Glomerular endothelial cell (primary cell): ENCODE measurements around the gene HSD3B7. TPM values are rescaled to one million over a fixed set of nuclear protein-coding genes. Genes with fewer than 3 reads are reported as not detected.

Experiments used
- DNase-seq: peaks from one replicate; pipeline ENCODE4 v3.0.0-alpha.2; 2011; ENCODE audit warnings: low read depth, low spot score; ENCODE audit errors: extremely low read depth
- total RNA-seq: library from RNA; depleted of rRNA; stranded (reverse); fragments of >200 nt; gene quantifications from 2 replicates; pipeline ENCODE4 v1.2.3, GENCODE V29; 2015

The HSD3B7 gene
- total RNA-seq, 1 donor from 2014 or later = 7.8 TPM

DNA sequence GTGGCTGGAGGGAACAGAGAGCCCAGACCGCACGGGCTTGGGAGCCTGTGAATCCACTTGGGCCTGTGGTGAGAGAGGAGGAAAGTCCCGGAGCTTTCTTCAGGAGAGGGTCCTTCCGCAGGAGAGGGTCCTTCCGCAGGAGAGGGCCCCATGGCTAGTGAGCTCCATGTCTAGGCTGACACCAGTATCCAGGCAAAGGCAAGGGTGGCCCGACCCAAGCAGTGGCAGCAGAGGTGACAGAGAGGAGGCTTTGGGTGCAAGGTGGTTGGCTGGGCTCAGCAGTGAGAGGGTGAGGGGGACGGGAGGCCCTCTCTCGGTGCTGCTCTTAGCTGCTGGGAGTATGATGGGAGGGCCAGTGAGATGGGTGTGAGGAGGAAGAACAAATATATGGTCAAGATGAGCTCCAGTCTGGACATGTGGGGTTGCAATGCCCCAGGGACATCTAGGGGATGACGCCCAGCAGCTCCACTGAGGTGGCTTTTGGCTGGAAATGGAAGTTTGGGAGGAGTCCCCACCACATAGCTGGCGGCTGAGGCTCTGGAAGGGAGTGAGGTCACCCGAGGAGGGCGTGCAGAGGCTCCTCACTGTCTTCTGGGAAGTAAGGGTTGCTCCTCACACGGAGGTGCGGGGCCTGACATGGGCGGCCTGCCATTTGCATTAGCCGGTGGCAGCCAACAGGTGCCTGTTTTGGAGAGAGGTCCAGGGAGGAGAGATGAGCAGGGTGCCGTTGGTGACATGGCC lies 2.3 kb upstream of the HSD3B7 start:
- no peak for DNase-seq

DNA sequence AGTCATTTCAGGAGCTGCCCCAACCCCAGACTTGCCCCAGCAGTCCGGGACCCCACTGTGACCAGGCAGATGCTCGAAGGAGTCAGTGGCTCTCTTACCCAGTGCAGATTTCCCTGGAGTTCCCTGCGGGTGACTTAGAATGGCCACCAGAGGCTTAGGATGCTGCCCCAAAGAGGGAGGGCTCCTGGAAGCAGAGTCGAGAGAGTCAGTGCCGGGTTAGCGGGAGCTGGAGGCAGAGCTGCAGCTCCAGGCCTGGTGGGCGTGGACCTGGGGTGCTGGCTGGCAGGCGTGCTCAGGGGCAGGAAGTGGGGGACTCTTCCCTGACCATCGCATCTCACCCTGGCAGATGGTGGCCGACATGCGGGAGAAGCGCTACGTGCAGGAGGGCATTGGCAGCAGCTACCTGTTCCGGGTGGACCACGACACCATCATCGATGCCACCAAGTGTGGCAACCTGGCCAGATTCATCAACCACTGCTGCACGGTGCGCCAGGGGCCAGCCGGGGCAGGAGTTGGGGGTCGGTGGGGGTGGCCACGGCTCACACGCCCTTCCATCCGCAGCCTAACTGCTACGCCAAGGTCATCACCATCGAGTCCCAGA lies 1.6 kb upstream of the HSD3B7 start:
- no peak for DNase-seq

DNA sequence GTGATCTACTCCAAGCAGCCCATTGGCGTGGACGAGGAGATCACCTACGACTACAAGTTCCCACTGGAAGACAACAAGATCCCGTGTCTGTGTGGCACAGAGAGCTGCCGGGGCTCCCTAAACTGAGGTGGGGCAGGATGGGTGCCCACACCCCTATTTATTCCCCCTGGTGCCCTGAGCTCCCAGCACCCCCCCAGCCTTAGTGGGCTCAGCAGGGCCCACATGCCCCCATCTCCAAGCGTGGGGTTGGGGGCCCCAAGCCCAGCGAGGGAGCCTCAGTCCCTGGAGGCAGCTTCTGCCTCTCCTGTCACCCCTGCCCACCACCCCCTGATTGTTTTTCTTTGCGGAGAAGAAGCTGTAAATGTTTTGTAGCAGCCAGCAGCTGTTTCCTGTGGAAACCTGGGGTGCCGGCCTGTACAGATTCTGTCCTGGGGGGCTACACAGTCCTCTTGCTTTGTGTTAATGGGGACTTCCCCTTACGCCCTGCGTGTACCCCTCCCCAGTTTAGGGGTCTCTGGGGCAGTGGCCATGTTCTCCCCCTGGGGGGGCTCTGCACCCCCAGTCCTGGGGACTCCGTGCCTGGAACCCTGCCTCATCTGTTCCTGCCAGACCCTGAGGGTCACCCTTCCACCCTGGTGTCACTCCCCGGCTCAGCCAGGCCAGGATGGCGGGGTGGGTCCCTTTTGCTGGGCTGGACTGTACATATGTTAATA lies 953 bp upstream of the HSD3B7 start:
- no peak for DNase-seq

DNA sequence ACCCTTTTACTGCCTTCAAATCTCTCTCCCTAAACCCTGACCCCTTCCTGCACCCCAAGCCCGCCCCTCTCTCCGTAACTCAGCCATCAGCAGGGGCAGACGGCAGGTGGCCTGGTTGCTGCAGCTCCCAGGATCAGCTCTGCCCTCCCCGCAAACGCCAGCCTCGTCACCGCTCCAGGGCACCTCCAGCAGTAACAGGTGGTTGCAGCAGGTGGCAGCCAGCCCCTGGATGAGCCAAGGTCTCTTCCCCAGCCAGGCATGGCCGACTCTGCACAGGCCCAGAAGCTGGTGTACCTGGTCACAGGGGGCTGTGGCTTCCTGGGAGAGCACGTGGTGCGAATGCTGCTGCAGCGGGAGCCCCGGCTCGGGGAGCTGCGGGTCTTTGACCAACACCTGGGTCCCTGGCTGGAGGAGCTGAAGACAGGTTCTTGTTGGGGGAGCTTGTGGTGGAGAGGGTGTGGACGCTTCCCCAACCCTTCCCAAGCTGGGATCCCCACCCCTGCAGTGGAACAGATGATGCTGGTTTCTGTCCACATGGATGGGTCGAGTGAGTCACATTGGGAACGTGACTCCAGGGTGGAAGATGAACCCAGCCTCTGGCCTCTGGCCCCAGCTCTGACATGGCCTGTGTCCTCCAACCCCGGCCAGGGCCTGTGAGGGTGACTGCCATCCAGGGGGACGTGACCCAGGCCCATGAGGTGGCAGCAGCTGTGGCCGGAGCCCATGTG lies 558 bp downstream of the HSD3B7 start:
- no peak for DNase-seq

DNA sequence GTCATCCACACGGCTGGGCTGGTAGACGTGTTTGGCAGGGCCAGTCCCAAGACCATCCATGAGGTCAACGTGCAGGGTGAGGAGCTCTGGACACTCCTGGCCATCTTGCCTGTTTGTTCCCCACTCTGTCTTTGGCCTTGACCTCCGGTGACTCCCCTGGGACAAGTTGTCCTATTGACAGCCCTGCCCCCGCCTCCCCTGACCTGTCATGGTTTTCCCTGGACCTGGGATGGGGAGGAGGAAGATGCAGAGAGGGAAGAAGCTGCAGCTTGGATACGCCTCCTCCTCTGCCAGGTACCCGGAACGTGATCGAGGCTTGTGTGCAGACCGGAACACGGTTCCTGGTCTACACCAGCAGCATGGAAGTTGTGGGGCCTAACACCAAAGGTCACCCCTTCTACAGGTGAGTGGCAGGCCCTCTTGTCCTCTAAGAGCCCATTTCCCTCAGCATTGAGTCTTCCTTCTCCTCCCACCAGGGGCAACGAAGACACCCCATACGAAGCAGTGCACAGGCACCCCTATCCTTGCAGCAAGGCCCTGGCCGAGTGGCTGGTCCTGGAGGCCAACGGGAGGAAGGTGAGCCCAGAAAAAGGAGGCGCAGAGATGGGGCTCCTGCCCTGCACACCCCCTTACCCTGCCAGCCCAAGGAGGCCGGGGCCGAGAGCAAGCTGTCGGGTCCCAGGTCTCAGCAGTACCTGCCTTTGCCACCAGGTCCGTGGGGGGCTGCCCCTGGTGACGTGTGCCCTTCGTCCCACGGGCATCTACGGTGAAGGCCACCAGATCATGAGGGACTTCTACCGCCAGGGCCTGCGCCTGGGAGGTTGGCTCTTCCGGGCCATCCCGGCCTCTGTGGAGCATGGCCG lies 1.4 kb downstream of the HSD3B7 start:
- no peak for DNase-seq

DNA sequence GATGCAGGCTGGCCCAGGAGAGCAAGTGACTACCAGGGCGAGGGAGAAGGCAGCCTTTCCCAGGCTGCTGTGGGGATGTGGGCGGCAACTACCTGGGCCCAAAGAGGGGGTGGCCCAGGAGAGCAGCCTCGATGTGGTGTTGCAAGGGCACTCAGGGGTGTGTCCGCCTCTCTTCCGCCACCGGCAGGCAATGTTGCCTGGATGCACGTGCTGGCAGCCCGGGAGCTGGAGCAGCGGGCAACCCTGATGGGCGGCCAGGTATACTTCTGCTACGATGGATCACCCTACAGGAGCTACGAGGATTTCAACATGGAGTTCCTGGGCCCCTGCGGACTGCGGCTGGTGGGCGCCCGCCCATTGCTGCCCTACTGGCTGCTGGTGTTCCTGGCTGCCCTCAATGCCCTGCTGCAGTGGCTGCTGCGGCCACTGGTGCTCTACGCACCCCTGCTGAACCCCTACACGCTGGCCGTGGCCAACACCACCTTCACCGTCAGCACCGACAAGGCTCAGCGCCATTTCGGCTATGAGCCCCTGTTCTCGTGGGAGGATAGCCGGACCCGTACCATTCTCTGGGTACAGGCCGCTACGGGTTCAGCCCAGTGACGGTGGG lies 2.7 kb downstream of the HSD3B7 start:
- DNase-seq = no peak

DNA sequence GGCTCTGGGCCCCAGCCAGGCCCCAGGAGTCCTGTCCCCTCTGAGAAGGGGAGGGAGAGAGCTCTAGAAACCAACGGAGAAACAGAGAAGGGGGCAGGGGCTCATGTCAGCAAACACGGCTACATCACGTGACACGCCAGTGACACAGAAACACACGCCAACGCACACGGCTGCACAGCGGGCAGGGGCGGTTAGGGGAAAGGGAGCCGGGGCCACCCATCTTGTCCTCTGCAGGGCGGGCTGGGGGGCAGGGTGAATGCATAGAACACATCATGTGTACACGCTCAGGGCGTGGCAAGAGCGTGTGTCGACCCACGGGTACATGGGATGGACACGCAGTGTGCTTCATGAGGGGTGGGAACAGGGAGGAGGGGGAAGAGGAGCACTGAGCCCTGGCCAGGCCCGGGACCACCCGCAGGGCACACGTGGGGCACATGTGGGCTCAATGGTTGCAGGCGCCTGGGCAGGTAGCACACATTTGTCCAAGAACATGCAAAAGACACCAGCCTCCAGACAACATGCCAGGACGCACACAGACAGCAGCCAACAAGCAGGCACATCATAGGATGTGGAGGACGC lies 4.6 kb downstream of the HSD3B7 start:
- DNase-seq = no peak

DNA sequence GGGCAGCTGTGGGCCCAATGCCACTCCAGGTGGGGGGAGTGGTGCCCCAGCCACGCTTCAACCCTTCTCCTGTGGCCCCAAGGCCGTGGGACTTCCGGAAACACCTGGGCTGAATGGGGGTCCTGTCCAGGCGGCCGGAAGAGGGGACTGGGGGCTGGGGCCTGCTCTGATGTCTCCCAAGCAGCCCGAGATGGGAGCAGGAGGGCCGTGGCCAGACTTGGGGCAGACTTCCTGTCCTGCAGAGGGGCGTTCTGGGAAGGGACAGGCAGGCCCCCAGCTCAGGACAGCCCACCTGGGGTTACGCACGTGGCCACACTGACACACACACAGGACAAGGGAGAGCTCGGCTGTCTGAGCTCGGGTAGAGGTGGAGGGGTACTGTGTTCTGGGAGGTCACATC lies 5.1 kb downstream of the HSD3B7 start:
- no peak for DNase-seq

DNA sequence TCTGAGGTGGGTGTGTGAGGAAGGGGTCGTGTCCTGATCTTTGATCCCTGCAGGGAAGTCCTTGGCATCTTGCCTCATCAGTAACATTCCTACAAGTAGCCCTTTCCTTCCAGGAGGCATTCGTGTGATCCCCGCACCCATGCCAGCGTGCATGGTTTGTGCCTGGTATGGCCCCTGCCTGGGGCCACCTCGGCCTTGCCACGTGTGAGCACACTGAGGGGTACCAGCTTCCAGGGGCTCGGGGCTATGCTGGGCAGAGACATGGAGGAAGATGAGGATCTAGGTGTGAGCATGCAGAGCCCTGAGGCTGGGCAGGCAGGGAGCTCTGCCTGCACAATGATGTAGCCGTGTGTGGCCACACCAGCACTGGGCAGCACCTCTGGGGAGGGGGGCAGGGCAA lies 6.0 kb downstream of the HSD3B7 start:
- DNase-seq = no peak

DNA sequence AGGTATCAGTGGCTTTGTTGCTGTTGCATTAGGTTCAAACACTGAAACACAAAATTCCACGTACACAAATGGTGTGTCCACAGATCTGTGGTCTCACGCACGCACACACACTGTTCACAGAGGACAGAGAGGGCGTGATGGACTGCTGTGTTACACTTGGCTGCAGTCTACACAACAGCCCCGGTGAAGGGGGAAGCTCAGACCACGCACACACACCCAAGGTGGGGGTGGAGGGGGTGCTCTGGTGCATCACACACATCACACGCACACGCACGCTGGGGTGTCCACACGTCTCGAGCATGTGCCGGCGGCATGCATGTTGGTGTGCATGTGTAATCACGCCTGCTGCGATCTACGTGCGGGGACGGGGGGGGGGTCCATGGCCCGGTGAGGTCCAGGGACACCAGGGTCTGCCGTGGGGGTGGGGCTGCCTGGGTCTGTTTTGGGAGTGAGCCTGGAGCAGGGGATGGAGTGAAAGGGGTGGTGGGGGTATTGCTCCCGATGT lies 7.3 kb downstream of the HSD3B7 start:
- DNase-seq = no peak

DNA sequence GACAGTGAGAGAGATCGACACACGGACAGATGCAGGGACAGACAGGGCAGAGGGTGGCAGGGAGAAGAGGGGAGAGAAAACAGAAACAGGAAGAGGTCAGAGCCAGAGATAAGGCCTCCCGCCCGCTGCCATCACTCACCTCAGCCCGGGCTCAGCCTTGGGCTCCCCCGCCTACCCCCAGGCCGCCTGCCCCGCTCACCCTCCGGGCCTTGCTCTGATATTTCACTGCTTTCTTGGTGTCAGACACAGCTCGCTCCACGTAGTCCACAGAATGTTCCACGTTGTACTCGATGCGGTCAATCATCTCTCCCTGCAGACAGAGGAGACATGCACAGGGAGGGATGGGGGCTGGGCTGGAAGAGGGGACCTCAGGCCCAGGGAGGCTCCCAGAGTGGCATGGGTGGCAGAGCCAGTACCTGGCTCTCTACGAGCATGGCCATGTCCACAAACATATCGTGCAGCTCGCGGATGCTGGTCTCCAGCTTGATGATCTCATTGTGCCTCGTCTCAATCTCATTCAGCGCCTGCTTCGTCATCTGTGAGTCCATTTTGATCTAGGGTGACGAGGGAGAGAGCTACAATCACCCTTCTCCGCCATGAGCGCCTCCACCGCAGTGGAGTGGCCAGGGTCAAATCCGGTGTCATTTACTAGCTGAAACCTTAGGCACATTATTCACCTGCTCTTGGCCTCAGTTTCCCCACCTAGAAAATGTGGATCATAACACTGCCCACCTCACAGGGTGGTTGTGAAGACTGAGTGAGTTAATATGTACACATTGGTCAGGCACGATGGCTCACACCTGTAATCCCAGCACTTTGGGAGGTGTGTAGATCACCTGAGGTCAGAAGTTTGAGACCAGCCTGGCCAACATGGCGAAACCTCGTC lies 8.2 kb downstream of the HSD3B7 start:
- no peak for DNase-seq

DNA sequence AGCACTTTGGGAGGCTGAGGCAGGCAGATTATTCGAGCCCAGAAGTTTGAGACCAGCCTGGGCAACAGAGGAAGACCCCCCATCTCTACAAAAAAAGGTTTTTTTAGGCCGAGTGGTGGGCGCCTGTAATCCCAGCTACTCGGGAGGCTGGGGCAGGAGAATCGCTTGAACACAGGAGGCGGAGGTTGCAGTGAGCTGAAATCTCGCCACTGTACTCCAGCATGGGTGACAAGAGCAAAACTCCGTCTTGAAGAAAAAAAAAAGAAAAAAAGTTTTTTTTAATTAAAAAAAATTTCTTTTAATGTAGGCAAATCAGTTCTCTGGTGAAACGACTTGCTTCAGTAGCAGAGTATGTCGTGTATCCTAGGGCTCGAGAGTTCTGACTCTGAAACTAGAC lies 10.9 kb downstream of the HSD3B7 start:
- no peak for DNase-seq

DNA sequence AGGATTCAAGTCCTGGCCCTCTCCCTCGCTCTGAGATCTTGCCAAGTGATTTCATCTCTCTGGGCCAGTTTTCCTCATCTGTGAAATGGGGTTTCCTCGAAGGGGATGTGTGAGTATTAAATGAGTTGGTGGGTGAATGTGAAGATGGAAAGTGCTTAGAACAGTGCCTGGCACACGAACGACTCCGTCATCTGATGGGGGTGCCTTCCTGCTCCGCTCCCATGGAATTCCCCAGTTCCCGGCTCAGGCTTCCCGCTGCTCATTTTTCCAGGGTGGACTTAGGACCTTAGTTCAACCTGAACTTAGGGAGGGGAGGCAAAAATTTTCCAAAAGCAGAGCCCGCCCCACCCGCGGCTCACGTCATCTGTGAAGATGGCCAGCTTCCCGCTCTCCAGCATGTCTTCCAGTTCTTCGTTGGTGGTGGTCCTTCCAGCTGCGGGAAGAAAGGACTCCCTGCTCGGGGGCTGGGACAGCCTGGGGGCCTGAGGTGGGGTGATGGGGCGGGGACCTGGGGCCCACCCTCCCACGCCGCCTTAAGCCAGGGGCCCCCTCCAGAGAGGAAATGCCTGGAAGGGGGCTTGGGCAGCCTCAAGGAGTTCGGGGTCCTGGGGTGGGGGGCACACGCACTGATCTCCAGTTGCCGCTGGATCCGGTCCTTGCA lies 11.4 kb downstream of the HSD3B7 start:
- no peak for DNase-seq

DNA sequence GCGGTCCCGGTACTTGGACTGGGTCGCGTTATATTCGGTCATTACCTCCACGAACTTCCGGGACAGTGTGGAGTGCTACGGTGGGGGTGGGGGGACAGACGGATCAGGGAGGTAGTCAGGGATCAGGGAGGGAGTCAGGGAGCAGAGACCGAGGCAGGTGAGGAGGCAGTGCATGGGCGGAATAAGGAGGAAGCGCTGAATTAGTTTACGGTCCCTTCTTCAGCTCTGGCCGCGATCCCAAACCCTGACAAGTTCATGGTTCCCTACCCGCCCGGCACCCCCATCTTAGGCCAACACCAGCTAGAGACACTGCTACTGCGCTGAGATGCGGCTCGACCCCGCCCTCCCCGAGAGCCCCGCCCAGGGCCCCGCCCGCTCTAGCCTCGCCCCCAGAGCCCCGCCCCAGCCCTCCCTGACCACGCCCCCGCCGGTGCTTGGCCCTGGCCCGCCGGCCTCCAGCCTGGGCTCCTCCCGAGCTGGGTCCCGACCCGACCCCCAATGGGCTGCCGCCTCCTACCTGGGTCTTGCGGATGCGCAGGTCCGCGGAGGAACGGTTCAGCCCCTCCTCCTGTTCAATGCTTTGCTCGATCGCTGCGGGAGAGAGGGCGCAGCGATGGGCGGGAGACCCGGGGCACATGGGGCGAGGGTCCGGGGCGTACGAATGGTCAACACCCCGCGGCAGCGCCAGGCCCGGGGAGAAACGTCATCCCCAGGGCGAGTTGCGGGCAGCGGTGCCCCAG lies 12.1 kb downstream of the HSD3B7 start:
- no peak for DNase-seq

DNA sequence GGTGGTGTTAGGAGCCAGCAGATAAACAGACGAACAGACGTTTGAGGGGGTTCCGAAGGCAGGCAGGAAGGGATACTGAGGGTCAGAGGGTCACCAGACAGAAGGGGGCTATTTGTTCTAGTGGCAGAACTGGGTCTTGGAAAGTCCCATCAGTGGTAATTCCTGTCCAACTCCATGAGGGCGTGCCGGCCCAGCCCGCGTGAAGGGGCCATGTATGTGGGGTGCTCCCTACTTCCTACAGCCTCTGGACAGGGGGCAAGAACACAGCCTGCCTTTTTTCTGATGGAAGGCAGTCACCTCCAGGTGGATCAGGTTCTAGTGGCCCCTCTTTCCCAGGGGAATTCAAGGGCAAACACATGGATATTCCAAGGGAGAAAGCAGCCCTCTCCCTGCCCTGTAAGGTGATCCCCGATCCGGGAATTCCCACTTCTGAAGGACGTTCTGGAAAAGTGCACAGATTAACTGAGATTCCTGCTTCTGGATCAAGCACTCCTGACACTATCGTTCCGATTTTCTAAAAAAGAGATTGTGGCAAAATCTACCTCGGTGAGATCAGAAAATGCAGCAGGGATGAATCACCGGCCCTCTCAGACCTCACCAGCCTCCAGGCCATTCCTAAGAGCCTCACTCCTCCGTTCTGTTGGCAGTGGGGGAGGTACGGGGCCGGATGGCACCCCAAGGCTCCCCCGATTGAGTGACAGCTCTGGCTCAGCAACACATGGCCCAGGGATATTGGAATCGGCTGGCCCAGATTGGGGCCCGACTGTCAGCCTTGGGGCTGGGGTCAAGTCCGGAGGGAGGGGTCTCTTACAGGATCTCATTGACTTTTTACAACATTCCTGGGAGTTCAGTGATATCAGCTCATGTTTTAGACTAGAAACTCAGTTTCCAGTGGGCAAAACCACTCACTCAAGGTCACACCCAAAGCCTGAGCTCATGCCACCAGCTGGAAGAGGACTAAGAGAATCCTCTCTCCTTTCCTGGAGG lies 13.0 kb downstream of the HSD3B7 start:
- DNase-seq = no peak
